Right cardiac atrium (tissue), 5 donors: ENCODE measurements around the gene PTPRN2. TPM values are rescaled to one million over a fixed set of nuclear protein-coding genes. Genes with fewer than 3 reads are reported as not detected.

ENCODE experiments used
- ATAC-seq, 2 donors: fragments of 200-7000 bp; cut with Tn5 transposase; one replicate each; pipeline versions ENCODE4 v1.8.0 to v1.9.1; 2020; ENCODE audit warnings: moderate library complexity in 2 of 2, mild to moderate bottlenecking in 1 of 2
- DNase-seq, 3 donors: peaks; one replicate each; pipeline ENCODE4 v3.0.0-alpha.2; 2020
- H3K27ac ChIP-seq: one replicate; pipeline ENCODE4 v1.5.1; 2013; ENCODE audit warnings: mild to moderate bottlenecking, low read length, control low read depth, moderate library complexity
- H3K27me3 ChIP-seq: one replicate; pipeline ENCODE4 v1.6.1; 2013; ENCODE audit not compliant: control insufficient read depth, insufficient read depth
- H3K4me1 ChIP-seq: one replicate; pipeline ENCODE4 v1.6.1; 2013; ENCODE audit warnings: low read length; ENCODE audit not compliant: control insufficient read depth, insufficient read depth
- H3K4me3 ChIP-seq: one replicate; pipeline ENCODE4 v1.5.1; 2013; ENCODE audit warnings: low read length, control low read depth
- H3K9me3 ChIP-seq: one replicate; pipeline ENCODE4 v1.6.1; 2013; ENCODE audit warnings: low read length; ENCODE audit not compliant: control insufficient read depth
- WGBS: extraction: QIAGEN DNeasy Blood & Tissue Kit; methylation state at CpG from one replicate; pipeline ENCODE4 v1.1.7; 2013; 5-methylcytosine and 5-hydroxymethylcytosine counted together
- intact Hi-C, 4 donors: fragments of 100-400 bp; cut with DNase I; formaldehyde crosslinking; loops; one replicate each; pipeline versions ENCODE4 v1.11.0 to v1.14.0; 2022 to 2023
- polyA plus RNA-seq: library from polyadenylated mRNA; stranded (reverse); fragments of 200-250 nt; gene quantifications from one replicate; pipeline ENCODE4 v1.2.3, GENCODE V29; 2013
- total RNA-seq, 4 donors: library from RNA; stranded (reverse); fragmentation: NEBNext Ultra II Directional; extraction: Animal tissue kit (Norgen Biotek cat#: 25700); gene quantifications; one replicate each; pipeline ENCODE4 v1.2.1, GENCODE V29; 2021
- donor health status: healthy with polysubstance abuse.
- donor health status: DM: no; HTN: yes; CAD: no.
- donor health status: DM: no; HTN: no; CAD: no.
- donor health status: DM: no; HTN: yes; CAD: no; lungs with severe emphysema.
- donor health status: DM: yes; HTN: yes; CAD: no.

PTPRN2 gene
- total and polyA plus RNA-seq, 5 donors = 1.5 to 3.9 (median 1.9) TPM

DNA sequence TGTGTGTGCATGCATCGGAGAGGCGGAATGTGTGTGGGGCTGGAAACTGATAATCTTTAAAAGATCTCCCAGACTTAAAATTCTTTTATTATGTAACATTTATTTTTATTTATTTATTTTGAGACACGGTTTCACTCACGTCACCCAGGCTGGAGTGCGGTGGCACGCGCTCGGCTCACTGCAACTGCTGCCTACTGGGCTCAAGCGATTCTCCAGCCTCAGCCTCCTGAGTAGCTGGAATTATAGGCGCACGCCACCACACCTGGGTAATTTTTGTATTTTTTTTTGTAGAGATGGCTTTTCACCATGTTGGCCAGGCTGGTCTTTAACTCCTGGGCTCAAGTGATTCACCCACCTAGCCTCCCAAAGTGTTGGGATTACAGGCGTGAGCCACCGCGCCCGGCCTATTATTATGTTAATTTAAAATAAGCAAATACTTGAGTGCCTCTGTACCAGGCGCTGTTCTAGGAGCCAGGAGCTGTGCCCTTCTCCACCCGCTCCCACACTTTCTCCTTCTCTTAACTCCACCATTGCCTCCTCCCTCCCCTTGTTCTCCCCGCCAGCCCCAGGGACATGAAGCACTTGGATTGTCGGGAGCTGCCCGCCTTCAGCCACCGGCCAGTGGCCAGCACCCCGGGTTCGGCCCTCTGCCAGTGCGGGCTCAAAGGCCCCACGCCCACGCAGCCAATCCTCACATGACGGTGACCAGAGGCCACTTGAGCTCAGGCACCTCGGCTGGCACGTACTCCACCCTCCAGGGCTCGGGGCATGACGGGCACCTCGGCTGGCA lies 1087.3 kb downstream of the PTPRN2 start:
- H3K9me3 ChIP-seq = no peaks in the 10 kb centered on the region
- DNase-seq (no peak), ATAC-seq (no peak)
- H3K27ac ChIP-seq = no peak overlapping the region
- 89% methylated on average over 32 of the region's 32 CpGs for WGBS
- no peaks in the 10 kb centered on the region for H3K4me1 ChIP-seq
- H3K4me3 ChIP-seq = no peak overlapping the region
- no peaks in the 10 kb centered on the region for H3K27me3 ChIP-seq
- intact Hi-C loops = no loop called here

DNA sequence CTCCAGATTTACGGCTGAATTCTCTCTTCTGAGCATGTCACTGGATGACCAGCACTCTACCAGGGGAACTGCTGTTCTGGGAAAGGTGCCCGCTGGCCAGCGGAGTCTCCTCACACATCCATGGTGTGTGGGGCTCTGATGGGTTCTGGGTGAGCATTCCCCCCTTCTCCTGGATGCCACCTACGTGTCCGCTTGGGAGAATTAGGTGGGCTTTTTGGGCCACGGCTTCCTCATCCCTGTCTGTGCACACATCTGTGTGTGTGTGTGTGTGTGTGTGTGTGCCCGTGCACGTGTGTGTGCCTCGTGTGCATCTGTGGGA lies 1087.8 kb downstream of the PTPRN2 start:
- 85% methylated on average over 9 of the region's 9 CpGs for WGBS
- no peak for DNase-seq
- intact Hi-C loops = no loop called here
- Histone ChIP-seq H3K9me3 (no peaks in the 10 kb centered on the region), H3K4me3 (no peak overlapping the region), H3K27me3 (no peaks in the 10 kb centered on the region), H3K27ac (no peak overlapping the region), H3K4me1 (no peaks in the 10 kb centered on the region)
- ATAC-seq = no peak

DNA sequence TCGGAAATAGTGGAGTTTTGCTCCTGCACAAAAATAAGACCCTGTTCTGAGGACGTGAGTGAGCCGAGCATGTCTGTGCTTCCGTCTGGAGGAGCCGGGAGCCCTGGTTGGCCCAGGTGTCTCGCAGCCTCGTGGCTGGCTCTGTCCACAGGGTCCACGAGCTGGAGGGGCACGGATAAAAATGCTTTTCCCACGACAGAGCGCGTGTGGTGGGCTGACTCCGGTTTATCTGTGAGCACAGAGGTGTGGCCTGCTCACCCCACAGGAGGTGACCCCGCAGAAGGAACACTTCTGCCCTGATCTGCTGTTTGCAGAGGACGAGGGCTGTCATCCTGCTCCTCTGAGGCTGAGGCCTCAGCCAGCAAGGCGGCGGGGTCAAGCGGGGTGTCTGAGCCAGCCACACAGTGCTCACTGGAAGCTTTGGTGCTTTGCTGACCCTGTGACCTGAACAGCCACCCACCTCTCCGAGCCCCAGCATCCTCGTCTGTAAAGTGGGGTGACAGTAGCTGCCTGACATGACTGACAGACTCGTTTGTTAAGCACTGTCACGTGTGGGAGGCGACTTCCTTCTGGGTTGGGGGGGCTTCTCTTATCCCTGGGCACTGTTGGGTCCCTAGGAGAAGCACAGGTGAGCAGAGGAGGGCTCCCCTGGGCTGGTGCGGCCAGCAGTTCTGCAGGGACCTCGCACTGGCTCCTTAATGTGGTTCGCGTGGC lies 1088.3 kb downstream of the PTPRN2 start:
- Histone ChIP-seq H3K27me3 (no peaks in the 10 kb centered on the region), H3K9me3 (no peaks in the 10 kb centered on the region), H3K27ac (no peak overlapping the region), H3K4me3 (no peak overlapping the region), H3K4me1 (no peaks in the 10 kb centered on the region)
- intact Hi-C loops = no loop called here
- 77% methylated on average over 27 of the region's 27 CpGs for WGBS
- ATAC-seq (no peak), DNase-seq (no peak)

DNA sequence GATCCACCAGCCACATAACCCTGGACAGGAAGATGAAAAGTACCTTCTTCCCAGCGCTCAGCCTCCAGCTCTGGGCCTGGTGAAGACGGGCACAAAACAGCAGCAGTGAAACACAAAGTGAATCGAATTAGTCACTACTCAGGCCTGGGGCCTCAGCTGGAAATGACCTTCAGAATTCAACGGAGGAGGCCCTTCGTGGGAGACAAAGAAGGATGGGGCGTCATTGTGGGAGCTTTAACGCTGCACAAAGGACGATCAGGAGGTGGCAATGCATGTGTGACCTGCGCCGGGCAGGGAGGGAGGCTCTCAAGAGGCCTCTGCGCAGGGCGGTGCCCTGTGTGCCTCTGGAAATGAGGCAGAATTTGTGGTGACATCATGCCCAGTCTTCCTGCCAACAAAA lies 1089.0 kb downstream of the PTPRN2 start:
- no peak for DNase-seq
- Histone ChIP-seq H3K4me1 (no peaks in the 10 kb centered on the region), H3K27ac (no peak overlapping the region), H3K9me3 (no peaks in the 10 kb centered on the region), H3K27me3 (no peaks in the 10 kb centered on the region), H3K4me3 (no peak overlapping the region)
- intact Hi-C loops = no loop called here
- ATAC-seq = no peak
- 80% methylated on average over 12 of the region's 12 CpGs for WGBS

DNA sequence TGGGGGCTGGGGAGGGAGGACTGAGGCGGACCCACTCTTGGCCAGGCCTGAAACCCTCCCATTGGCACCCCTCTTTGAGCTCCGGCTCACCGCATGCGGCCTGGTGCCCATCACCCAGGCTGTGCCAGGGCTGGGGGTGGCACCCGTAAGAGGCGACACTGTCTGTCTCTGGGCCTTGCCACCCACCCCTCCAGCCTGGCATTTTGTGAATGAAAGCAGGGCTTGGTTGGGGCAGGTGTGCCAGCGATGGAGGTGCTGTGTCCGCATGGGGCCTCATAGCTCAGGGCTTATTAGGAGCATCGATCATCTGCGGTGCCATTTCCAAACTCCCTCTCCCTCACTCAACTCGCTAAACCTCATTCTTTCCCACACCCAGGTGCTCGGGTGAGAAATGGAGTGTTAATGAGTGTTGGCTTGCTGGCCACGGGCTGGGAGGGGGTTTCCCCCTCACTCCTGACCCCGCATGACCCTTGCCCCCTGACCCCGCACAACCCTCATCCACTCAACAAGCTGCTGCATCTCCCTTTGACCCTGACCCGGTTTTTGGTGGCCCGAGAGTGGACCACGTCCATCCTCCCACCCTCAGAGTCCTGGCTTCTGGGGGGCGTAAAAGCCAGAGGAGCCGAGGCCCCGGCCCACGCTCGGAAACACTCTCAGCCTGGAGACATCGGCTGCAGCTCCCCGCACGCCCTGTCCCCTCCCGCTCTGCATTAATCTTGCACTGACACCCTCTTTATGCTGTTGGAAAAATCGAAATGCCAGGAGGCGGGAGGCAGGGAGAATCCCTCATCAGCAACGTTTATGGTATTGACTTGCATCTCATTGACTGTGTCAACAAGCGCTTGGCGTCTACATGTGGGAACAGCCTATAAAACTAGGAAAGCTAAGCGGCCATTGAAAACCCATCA lies 1089.6 kb downstream of the PTPRN2 start:
- ATAC-seq (no peak), DNase-seq (no peak)
- Histone ChIP-seq H3K4me3 (no peak overlapping the region), H3K27me3 (no peaks in the 10 kb centered on the region), H3K9me3 (no peaks in the 10 kb centered on the region), H3K4me1 (no peaks in the 10 kb centered on the region), H3K27ac (no peak overlapping the region)
- WGBS = 85% methylated on average over 33 of the region's 33 CpGs
- intact Hi-C loops = no loop called here

DNA sequence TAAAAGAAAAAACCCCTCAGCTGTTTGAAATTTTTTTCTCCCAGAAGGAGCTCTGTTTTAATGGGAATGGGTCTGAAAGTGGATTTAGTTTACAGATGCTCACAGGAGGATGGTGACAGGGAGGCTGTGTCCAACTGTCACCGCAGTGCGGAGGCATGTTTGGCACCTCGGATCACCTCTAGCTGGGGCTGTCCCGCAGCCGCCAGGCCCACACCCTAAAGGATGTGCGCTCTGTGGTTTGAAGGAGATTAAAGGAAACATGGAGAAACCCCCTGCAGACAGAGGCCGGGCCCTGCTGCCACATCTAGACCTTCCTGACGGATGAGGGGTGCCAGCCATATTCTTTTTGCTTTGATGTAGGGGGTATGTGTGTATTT lies 1090.3 kb downstream of the PTPRN2 start:
- H3K27ac ChIP-seq = no peak overlapping the region
- ATAC-seq = no peak
- intact Hi-C loops = no loop called here
- WGBS = 77% methylated on average over 8 of the region's 8 CpGs
- H3K9me3 ChIP-seq = no peaks in the 10 kb centered on the region
- no peaks in the 10 kb centered on the region for H3K4me1 ChIP-seq
- no peaks in the 10 kb centered on the region for H3K27me3 ChIP-seq
- no peak for DNase-seq
- H3K4me3 ChIP-seq = no peak overlapping the region

DNA sequence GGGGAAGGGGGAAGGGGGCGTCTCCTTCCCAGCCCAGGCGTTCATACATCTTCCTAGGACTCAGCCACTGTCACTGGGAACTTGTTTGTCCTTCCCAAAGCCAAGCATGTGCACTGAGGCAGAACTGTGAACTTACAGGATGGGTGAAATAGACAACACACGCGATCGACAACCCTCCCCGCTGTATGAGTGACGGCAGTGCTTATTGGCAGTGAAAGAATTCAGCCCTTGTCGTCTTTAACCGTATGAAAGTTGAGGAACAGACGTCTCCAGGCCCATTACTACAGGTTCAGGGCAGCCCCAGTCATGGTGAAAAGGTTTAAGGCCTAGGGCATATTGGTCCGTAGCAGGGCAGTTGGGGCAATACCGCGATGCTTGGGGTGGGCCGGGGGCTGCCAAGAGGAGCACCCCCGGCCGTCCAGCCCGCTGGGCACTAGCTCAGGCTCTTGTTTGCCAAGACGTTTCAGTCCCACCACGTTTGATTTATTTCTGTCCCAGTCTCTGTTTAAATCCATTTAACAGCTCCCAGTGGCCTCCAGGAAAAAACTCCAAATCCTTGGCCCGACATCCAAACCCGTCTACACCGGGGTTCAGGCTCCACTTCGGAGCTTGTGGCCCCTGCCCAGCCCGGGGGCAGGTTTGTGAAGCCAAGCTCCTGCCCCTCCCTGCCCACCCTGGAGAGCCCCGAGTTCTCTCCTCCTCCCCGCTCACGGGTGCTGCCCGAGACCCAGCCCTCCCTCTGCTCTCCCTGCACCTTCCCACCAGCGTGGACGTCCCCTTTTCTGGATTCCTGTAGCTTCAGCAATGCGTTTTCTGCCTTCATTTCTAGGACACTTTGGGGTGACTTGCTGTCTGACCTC lies 1091.0 kb downstream of the PTPRN2 start:
- no peak for DNase-seq
- no peak for ATAC-seq
- Histone ChIP-seq H3K4me1 (no peaks in the 10 kb centered on the region), H3K4me3 (no peak overlapping the region), H3K27ac (no peak overlapping the region), H3K27me3 (no peaks in the 10 kb centered on the region), H3K9me3 (no peaks in the 10 kb centered on the region)
- intact Hi-C loops = no loop called here
- WGBS = 73% methylated on average over 31 of the region's 31 CpGs

DNA sequence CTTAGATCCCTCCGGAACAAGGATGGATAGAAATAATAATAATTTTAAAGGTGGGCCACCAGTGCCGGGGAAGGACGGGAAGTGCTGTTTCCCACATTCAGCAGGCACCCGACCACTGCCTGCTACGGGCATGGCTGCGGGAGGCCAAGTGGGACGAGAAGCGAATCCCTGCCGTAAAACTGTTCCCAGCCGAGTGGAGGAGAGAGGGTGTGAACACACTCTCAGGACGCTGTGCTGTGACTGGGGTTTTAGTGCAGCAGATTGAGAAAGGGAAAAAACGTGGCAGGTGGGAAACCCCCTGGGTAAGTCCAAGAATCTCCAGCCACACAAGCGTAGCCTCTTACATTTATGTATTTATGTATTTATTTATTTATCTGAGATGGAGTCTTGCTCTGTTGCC lies 1092.0 kb downstream of the PTPRN2 start:
- ATAC-seq = no peak
- H3K4me3 ChIP-seq = no peak overlapping the region
- no peaks in the 10 kb centered on the region for H3K9me3 ChIP-seq
- no peak for DNase-seq
- H3K27ac ChIP-seq = no peak overlapping the region
- no peaks in the 10 kb centered on the region for H3K4me1 ChIP-seq
- H3K27me3 ChIP-seq = no peaks in the 10 kb centered on the region
- intact Hi-C loops = no loop called here
- 79% methylated on average over 13 of the region's 13 CpGs for WGBS

DNA sequence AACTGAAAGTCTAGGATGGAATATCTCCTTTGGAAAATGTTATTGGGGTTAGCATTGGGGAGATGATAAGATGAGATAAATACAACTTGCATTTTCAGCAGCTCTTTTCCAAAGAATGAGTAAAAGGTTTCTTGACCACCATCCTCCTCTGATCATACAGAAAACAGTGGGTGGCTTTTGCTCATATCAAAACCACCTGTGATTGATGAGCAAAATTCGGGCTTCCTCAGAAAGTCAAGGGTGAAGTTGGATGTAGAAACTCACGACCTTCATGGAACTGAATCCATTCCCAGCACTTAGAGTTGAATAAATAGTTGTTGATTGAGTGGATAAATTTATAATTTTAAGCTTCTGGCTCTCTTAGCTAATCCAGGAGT lies 1092.5 kb downstream of the PTPRN2 start:
- Histone ChIP-seq H3K27ac (no peak overlapping the region), H3K27me3 (no peaks in the 10 kb centered on the region), H3K4me3 (no peak overlapping the region), H3K4me1 (no peaks in the 10 kb centered on the region), H3K9me3 (no peaks in the 10 kb centered on the region)
- ATAC-seq = no peak
- intact Hi-C loops = no loop called here
- DNase-seq = no peak
- WGBS = 47% methylated on average over 2 of the region's 2 CpGs

DNA sequence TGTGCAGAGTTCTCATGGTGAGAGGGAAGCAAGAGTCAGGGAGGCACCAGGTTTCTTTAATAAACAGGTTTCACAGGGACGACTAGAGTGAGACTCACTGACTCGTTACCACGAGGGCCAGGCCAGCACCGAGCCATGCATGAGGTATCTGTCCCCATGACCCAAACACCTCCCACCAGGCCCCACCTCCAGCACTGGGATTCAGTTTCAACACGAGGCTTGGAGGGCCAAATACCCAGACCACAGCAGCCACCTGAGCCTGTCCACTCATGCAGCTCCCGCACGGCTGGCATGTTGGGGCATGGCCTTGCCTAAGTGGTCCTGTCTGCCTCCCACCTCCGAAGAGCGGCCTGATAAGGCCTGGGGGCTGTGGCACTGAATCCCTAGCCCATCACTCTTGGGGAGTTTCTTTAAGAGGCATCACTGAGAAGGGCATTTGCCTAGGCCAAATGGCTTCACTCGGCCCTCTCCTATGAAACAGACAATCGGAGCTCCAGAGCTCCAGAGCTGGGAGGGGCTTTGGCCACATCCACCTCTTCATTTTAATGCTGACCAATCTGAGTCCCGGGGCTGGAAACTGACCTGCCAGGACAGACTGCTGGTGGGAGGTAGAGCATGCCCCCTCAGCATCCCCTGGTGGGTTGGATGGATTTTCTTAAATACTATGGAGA lies 1093.0 kb downstream of the PTPRN2 start:
- no peak for DNase-seq
- WGBS = 63% methylated on average over 12 of the region's 12 CpGs

More for the DNA sequence above, 1093.0 kb downstream of the PTPRN2 start:
- H3K4me3 ChIP-seq = no peak overlapping the region
- no peak for ATAC-seq
- H3K27me3 ChIP-seq = no peaks in the 10 kb centered on the region
- H3K27ac ChIP-seq = no peak overlapping the region
- no peaks in the 10 kb centered on the region for H3K4me1 ChIP-seq
- H3K9me3 ChIP-seq = no peaks in the 10 kb centered on the region
- intact Hi-C loops = no loop called here
